ENCODE data around the gene SCNN1G.

GRCh38 chr16:23181506-23181905 lies 1.0 kb upstream of the SCNN1G start:
- TF ChIP-seq CTCF (IDR thresholded peaks at IDR 0.05) (no peak), EZH2 (IDR thresholded peaks at IDR 0.05) (no peak)

Data from neural progenitor cell (in vitro differentiated cells).